NCI-H446 (cell line): ENCODE data around the gene LAMC1.
A peak's percentile ranks its signal among the peaks of the same experiment; 100 is the strongest.
"Not testable (repeated sequence)": the region's sequence is repeated elsewhere in the genome, so short reads cannot be mapped to it uniquely, and the experiment has no call there.

Experiments
- DNase-seq, 2 experiments: peaks; one replicate each; lab custom pipeline; 2025; lab: John Stamatoyannopoulos, UW

Gene LAMC1

GRCh38 chr1:183043872-183044854 lies 20.9 kb downstream of the LAMC1 start:
- no peak for DNase-seq

- no peak for DNase-seq
Observed at GRCh38 chr1:183044893-183045649, 21.9 kb downstream of the LAMC1 start.

GRCh38 chr1:183048087-183049085 lies 25.2 kb downstream of the LAMC1 start:
- DNase-seq = no peak

DNA sequence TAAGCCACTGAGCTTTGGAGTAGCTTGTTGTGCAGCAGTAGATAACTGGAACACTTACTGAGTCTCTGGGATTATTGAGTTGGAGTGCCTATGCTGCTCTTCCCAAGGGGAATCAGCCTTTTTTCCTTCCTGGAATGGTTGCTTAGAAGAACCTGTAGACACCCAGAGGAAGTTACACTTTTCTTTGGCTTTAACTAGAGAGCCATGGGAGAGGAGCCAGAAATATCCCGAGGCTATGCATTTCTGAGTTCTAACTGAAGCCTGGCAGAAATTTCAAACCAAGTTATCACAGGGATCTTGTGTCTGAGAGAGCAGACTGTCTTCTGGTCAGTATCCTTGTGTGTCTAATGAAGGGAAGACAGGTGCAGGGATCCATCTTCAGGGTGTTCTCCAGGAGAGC lies 28.3 kb downstream of the LAMC1 start:
- no peak for DNase-seq

DNA sequence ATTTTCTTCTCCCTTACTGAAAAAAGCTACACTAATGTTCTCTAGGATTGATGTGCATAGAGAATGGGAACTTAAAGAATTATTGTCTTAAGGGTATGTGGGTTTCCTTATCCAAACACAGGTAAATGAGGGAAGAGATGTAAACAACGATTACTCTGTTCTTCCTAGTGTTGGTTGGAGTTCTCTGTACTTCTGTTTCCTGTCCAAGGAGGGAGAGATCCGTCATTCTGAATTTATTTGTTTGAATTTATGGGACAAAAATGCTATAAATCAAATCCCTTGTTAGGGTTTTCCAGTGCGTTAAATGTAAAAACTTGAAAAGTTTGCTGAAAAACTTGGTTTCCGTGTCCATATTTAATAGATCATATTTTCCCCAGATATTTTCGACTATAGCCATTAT lies 29.6 kb downstream of the LAMC1 start:
- DNase-seq = no peak

DNA sequence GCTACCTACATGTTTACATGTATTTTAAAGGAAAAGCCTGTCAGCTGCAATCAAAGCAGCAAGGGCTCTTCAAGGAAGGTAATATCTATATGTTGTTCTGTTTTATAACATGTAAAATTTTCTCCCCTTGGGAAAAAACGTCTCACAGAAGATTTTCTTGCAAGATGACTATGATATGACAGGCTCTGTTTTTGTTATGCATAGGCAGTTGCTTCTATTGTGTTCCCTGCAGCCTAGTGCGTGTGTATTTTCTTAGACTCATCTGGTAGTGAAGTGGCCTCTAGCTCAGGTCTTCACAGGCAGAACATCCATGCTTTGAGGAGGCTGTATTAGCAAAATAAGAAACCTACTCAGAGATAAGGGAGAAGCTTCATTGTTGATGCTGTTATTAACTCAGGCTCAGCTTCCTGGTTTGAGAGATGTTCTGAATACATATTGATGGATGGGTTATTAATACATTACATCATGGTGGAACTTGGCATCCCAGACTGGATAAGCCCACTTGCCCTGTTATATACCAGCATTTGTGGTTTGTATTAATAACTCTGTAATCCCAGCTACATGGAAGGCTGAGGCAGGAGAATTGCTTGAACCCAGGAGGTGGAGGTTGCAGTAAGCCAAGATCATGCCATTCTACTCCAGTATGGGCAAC lies 35.8 kb downstream of the LAMC1 start:
- DNase-seq = no peak

DNA sequence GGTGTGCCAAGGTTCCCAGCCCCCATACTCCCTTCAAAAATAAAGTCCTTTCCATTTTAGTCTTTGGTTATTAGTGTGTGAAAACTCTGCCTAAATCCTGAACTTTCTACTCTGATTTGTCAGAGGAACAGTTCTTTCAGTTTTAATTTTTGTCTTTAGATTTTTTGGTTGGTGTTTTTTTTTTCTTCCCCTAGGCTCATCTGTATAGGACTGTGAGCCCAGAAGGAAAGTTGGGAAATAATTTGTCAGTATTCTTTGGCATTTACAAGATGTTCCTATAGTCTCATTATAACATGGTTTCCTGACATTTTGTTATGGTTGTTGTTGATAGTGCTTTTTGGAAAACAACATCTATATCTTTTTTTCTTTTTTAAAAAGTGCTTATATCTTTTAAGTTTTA lies 38.0 kb downstream of the LAMC1 start:
- no peak for DNase-seq

DNA sequence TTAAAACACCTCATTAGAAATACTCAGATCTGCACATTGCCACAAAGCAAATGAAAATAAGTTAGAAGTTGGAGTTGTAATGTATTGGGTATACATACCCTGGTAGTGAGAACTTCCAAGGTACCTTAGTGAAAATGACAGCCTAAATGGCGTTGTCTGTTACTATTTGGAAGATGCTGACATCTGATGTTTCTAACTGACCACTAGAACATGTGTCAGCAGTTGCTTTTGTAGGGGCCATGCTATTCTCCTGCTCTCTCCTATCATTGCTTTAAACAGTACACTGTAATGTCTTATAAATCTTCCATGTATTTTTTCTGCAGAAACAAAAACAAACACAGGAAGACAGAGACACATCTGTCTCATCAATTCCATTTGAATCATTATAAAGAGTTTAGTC lies 40.1 kb downstream of the LAMC1 start:
- DNase-seq = no peak

DNA sequence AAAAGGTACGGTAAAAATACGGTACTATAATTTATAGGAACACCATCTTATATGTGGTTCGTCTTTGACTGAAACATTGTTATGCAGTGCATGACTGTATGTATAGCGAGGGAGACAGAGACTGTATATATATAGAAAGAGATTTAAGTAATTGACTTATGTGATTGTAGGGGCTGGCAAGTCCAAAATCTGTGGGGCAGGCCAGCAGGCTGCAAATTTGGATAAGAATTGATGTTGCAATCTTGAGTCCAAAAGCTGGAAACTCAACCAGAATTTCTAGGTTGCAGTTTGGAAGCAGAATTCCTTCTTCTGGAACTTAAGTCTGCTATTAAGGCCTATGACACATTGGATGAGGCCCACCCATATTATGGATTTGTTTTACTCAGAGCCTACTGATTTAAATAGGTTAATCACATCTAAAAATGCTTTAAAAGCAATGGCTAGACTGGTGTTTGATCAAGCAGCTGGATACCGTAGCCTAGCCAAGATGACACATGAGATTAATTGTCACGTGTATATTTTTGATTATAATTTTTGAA lies 42.0 kb downstream of the LAMC1 start:
- DNase-seq = no peak

- not testable (repeated sequence) for DNase-seq
Observed at GRCh38 chr1:183066432-183066831, 43.2 kb downstream of the LAMC1 start.

DNA sequence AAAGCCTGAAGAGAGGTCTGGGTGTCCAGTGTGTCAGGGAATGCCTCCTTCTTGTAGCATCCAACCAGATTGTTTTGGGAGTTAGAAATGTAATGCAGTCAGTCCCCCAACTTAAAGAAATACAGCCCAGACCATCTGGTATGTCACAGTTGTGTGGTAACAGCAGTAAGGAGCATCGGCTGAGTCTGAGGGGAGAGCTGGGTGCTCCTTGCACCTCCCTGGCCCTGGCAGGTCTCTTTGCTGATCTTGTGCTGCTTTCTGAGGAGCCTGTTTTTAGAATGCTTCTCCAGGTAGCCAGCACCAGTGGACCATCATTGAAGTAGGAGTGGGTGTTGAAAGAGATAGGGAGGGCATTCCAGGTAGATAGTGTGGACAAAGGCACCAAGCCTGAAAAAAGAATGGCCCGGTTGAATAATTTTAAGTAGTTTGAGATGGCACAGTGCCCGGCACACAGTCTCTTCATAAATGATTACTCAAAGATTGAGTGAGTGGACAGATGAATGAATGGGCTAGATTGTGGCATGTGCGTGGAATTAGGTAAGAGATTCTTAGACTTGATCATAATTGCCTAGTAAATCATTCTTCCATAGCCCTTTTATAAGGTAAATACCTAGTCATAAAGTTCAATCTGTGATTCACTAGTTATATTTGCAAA lies 46.5 kb downstream of the LAMC1 start:
- no peak for DNase-seq

DNA sequence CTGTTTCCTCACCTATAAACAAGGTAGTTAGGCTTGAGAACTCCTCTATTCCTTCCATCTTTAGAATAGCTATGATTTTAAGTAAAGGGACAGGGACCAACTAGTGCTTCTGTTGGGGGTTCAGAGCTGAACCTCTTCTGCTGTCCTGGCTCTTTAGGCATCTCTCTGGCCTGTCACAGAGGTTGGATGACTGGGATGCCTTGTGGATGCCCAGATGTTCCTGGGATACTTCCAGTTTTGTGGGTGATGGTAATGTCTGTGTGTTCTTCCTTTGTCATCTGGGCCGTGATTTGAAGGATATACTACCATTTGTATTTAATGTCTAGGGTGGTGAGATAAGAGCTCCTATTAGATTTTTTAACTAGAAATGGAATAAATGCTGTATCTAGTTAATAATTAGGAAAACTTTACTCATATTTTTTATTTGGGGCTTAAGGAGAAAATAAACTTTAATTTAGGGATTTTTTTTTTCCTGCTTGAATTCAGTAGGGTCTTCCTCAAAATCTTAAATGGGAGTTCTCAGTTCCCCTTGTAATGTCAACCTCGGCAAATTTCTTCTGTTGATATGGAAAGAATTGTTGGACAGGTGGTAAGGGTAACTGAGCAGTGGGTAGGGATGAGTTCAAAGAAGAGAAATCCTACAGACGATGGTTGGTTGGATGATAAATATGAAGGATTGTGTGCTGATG lies 47.2 kb downstream of the LAMC1 start:
- DNase-seq = no peak

DNA sequence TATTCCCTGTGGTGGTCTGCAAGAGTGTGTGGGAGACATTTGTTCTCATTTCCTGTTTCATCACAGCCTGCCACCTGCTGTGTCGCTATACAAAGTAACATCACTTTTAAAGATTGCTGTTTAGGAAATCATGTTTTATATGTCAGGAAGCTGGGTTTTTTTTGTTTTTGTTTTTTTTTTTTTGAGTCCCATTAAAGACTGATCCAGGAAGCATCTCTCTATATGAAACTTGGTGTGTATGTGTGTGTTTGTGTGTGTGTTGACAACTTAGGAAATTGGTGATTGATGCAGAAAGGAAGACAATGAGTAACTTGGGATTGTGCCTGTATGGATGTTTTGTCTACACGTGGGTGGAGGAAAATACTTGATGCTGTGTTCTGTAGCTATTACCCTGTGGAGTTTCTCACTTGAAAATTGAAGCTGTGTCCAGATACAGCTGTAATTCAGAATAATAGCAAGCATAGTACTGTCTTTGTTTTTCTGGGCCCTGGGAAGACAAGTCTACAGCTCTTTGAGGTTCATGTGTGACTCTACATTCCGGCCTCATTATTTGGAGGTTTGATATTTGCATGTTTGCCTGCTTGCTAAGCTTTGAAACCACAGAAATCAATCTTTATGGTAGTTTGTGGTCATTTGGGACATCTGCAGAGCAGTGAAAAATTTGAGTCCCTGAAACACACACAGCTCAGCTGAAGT lies 47.9 kb downstream of the LAMC1 start:
- DNase-seq = no peak

DNA sequence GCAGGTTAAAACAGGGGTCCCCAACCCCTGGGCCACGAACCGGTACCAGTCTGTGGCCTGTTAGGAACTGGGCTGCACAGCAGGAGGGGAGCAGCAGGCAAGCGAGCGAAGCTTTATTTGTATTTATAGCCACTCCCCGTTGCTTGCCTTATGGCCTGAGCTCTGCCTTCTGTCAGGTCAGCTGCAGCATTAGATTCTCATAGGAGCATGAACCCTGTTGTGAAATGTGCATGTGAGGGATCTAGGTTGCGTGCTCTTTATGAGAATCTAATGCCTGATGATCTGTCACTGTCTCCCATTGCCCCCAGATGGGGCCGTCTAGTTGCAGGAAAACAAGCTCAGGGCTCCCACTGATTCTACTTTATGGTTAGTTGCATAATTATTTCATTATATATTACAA lies 49.4 kb downstream of the LAMC1 start:
- not testable (repeated sequence) for DNase-seq

DNA sequence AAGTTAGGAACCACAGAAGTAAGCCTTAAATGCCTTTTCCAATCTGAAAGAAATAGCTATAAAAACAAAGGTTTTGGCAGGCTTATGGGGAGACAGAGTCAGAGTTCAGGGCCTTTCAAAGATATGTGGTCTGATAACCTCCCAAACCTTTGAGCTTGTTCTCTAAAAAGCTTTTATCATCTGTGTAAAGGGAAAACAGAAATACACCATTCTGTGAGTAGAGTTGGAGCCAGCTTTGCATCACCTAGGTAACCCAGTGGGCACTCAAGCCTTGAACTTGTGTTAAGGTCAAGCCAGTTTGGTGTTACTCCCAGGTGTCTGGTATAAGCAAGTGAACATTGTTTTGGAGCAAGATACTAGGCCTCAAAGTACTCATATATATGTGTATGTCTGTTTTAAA lies 50.1 kb downstream of the LAMC1 start:
- no peak for DNase-seq

- DNase-seq = no peak
Observed at GRCh38 chr1:183074215-183074614, 51.0 kb downstream of the LAMC1 start.

GRCh38 chr1:183075861-183076260 lies 52.6 kb downstream of the LAMC1 start:
- peak in 1 of 2 experiments; percentile 45 for DNase-seq

DNA sequence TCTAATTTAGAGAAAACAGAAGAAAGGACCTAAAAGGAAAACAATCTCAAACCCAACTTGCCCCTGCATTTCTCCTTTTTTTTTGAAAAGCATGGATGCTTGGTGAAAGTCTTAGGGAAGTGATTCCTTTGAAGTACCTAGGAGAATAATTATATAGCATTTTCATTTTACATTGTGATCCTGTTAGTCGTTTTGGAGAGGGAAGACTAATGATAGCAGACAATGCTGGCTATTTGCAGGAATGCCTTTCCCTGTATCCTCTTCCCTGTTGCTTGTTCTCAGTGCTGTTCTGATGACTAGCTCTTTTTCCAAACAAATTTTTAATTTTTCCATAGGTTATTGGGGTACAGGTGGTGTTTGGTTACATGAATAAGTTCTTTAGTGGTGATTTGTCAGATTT lies 53.9 kb downstream of the LAMC1 start:
- no peak for DNase-seq

GRCh38 chr1:183079712-183080388 lies 56.6 kb downstream of the LAMC1 start:
- DNase-seq = no peak
